CD14-positive monocyte (primary cell): ENCODE measurements around the gene IL16. TPM values are rescaled to one million over a fixed set of nuclear protein-coding genes. Genes with fewer than 3 reads are reported as not detected.

Source experiments
- DNase-seq, 3 donors: peaks; one replicate each; pipeline ENCODE4 v3.0.0-alpha.2; 2011 to 2022
- H2AFZ ChIP-seq: 2 replicates; pipeline ENCODE4 v1.6.0; 2012; ENCODE audit warnings: mild to moderate bottlenecking, low read depth, low read length, inconsistent platforms; ENCODE audit not compliant: insufficient read depth, poor library complexity, severe bottlenecking
- H3K27ac ChIP-seq, 2 donors: 1 replicate in 1 of 2; 2 replicates in 1 of 2; pipeline ENCODE4 v1.5.1; 2012 to 2013; ENCODE audit warnings: low read length in 2 of 2, control low read depth in 1 of 2, inconsistent platforms in 1 of 2, low read depth in 1 of 2, mild to moderate bottlenecking in 1 of 2
- H3K27me3 ChIP-seq, 2 donors: one replicate each; pipeline versions ENCODE4 v1.6.0 to v1.6.1; 2011 to 2013; ENCODE audit warnings: low read length in 2 of 2; ENCODE audit not compliant: control insufficient read depth in 2 of 2, insufficient read depth in 2 of 2
- H3K36me3 ChIP-seq, 2 donors: replicated peaks in 1 of 2; 1 replicate in 1 of 2; 2 replicates in 1 of 2; pipeline versions ENCODE4 v1.5.1 to v1.6.1; 2012 to 2013; ENCODE audit warnings: low read length in 2 of 2, control low read depth in 1 of 2, inconsistent platforms in 1 of 2, mild to moderate bottlenecking in 1 of 2; ENCODE audit not compliant: insufficient read depth in 2 of 2, control insufficient read depth in 1 of 2
- H3K4me1 ChIP-seq, 2 donors: 1 replicate in 1 of 2; 2 replicates in 1 of 2; pipeline versions ENCODE4 v1.5.1 to v1.6.1; 2012 to 2013; ENCODE audit warnings: low read length in 2 of 2, control low read depth in 1 of 2, inconsistent platforms in 1 of 2, mild to moderate bottlenecking in 1 of 2, moderate library complexity in 1 of 2; ENCODE audit not compliant: insufficient read depth in 2 of 2, control insufficient read depth in 1 of 2
- H3K4me2 ChIP-seq: replicated peaks from 2 replicates; pipeline ENCODE3; 2012; ENCODE audit warnings: low read length, moderate library complexity, mild to moderate bottlenecking; ENCODE audit not compliant: poor library complexity, severe bottlenecking; ENCODE audit errors: extremely low read depth
- H3K4me3 ChIP-seq, 3 experiments: fragments of 200-600 bp in 1 of 3; sonication (generic) in 1 of 3; replicated peaks in 1 of 3; 1 replicate in 2 of 3; 2 replicates in 1 of 3; pipeline ENCODE4 v1.5.1; 2011 to 2013; ENCODE audit warnings: low read length in 3 of 3, mild to moderate bottlenecking in 3 of 3, control low read depth in 2 of 3, low read depth in 2 of 3, inconsistent platforms in 1 of 3, moderate library complexity in 1 of 3
- H3K79me2 ChIP-seq: 2 replicates; pipeline ENCODE4 v1.6.0; 2012; ENCODE audit warnings: mild to moderate bottlenecking, control low read depth, inconsistent platforms, low read length, moderate library complexity; ENCODE audit not compliant: insufficient read depth
- H3K9ac ChIP-seq: 2 replicates; pipeline ENCODE4 v1.6.0; 2017; ENCODE audit warnings: low read length, mild to moderate bottlenecking; ENCODE audit not compliant: insufficient read depth, poor library complexity, severe bottlenecking
- H3K9me3 ChIP-seq, 2 donors: replicated peaks in 1 of 2; 1 replicate in 1 of 2; 2 replicates in 1 of 2; pipeline versions ENCODE4 v1.5.1 to v1.6.1; 2012 to 2013; ENCODE audit warnings: low read length in 2 of 2, control low read depth in 1 of 2; ENCODE audit not compliant: control insufficient read depth in 1 of 2, insufficient read depth in 1 of 2
- H4K20me1 ChIP-seq: 2 replicates; pipeline ENCODE4 v1.6.0; 2012; ENCODE audit warnings: mild to moderate bottlenecking, low read length, control low read depth, moderate library complexity; ENCODE audit not compliant: insufficient read depth
- H3K27ac Mint-ChIP-seq, 7 donors: one replicate each; pipeline ENCODE4 v1.8.0; 2020; ENCODE audit warnings: mild to moderate bottlenecking in 7 of 7, mixed read lengths in 7 of 7, moderate library complexity in 6 of 7, inconsistent platforms in 2 of 7
- H3K27me3 Mint-ChIP-seq, 3 donors: one replicate each; pipeline ENCODE4 v1.8.0; 2021 to 2022; ENCODE audit warnings: low read depth in 3 of 3, mild to moderate bottlenecking in 3 of 3, mixed read lengths in 3 of 3, moderate library complexity in 3 of 3, inconsistent platforms in 1 of 3
- H3K36me3 Mint-ChIP-seq, 2 donors: one replicate each; pipeline ENCODE4 v1.8.0; 2020; ENCODE audit warnings: mixed read lengths in 2 of 2, inconsistent platforms in 1 of 2, mild to moderate bottlenecking in 1 of 2
- H3K4me1 Mint-ChIP-seq: one replicate; pipeline ENCODE4 v1.8.0; 2020; ENCODE audit warnings: mild to moderate bottlenecking, mixed read lengths
- H3K4me3 Mint-ChIP-seq, 2 donors: one replicate each; pipeline ENCODE4 v1.8.0; 2020; ENCODE audit warnings: mild to moderate bottlenecking in 2 of 2, mixed read lengths in 2 of 2, moderate library complexity in 1 of 2
- H3K9me3 Mint-ChIP-seq, 7 donors: one replicate each; pipeline ENCODE4 v1.8.0; 2020 to 2022; ENCODE audit warnings: mixed read lengths in 7 of 7, mild to moderate bottlenecking in 6 of 7, moderate library complexity in 6 of 7, inconsistent platforms in 2 of 7
- WGBS: methylation state at CpG from one replicate; pipeline ENCODE4 v1.1.5; 2013; ENCODE audit warnings: missing lambda C conversion rate; ENCODE audit not compliant: insufficient coverage; 5-methylcytosine and 5-hydroxymethylcytosine counted together
- intact Hi-C, 2 donors: fragments of 100-400 bp; cut with micrococcal nuclease; formaldehyde crosslinking; loops; one replicate each; pipeline versions ENCODE4 v1.15.0 to v1.15.1; 2023
- polyA plus RNA-seq, 3 donors: library from polyadenylated mRNA; depleted of rRNA in 1 of 3; unstranded in 2 of 3; stranded (reverse) in 1 of 3; fragments of 300-500 nt in 2 of 3; fragments of >200 nt in 1 of 3; fragmentation: Illumina TruSeq in 2 of 3; gene quantifications; 1 replicate in 2 of 3; 2 replicates in 1 of 3; pipeline ENCODE4 v1.2.3, GENCODE V29; 2012 to 2021
- TF ChIP-seq, protein P1 (sequence below): fragments of 200-600 bp; IDR thresholded peaks from one replicate; pipeline ENCODE4 v1.8.0; 2022; ENCODE audit warnings: antibody characterized with exemption, mild to moderate bottlenecking

IL16 gene
- polyA plus RNA-seq, 3 donors: 64.8 to 95.1 (median 71.5) TPM

DNA sequence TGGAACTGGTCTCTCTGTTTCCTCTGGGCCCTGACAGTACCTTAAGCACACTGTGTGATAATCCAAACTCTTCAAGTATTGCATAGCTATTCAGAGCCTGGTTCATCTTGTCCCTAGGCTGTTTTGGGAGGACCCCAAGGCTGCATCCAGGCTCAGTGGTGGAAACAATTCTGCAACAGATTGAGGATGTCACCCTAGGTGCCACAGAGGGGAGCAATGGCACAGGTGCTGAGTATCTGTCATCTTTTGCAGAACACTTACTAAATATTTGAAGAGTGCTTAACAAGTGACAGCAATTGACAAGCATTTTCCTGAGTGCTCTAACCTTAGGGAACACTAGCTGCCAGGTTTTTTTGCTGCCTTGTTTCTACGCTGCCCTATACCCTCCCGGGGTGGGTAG is 99.5 kb downstream of the IL16 start:
- Histone ChIP-seq H3K27me3 (no peaks in the 10 kb centered on the region), H3K4me1 (peaks cover 81 to 91% of the 10 kb centered on the region in 2 donors), H3K79me2 (peaks cover 58% of the 10 kb centered on the region), H3K4me3 (peak overlapping the region; percentile 67 to 91 (median 78)), H2AFZ (peak overlapping the region; percentile 58), H4K20me1 (peaks cover 33% of the 10 kb centered on the region), H3K4me2 (peak overlapping the region; percentile 91), H3K36me3 (peaks cover 16 to 17% of the 10 kb centered on the region in 2 donors), H3K9me3 (no peaks in the 10 kb centered on the region), H3K27ac (peak overlapping the region; percentile 92 to 97), H3K9ac (peak overlapping the region; percentile 84)
- H3K9me3 Mint-ChIP-seq: no peaks in the 10 kb centered on the region
- H3K36me3 Mint-ChIP-seq: peaks cover 23 to 33% of the 10 kb centered on the region in 2 donors
- intact Hi-C loops: loop anchor here in 1 of 2 donors (5.0 to 10.0 kb wide), 2 partner anchors 36 to 291 kb away; partner anchors contain the start of gene TLNRD1
- H3K4me3 Mint-ChIP-seq: peak overlapping the region; percentile 97 to 99
- H3K27me3 Mint-ChIP-seq: peaks cover 0 to 5% (median 2%) of the 10 kb centered on the region in 3 donors
- whole genome bisulfite sequencing: 0% methylated on average over 1 of the region's 2 CpGs
- peaks cover 93% of the 10 kb centered on the region for H3K4me1 Mint-ChIP-seq
- no peak for DNase-seq
- peak overlapping the region; percentile 98 to 99 (median 99) for H3K27ac Mint-ChIP-seq
- TF ChIP-seq, protein P1, sequence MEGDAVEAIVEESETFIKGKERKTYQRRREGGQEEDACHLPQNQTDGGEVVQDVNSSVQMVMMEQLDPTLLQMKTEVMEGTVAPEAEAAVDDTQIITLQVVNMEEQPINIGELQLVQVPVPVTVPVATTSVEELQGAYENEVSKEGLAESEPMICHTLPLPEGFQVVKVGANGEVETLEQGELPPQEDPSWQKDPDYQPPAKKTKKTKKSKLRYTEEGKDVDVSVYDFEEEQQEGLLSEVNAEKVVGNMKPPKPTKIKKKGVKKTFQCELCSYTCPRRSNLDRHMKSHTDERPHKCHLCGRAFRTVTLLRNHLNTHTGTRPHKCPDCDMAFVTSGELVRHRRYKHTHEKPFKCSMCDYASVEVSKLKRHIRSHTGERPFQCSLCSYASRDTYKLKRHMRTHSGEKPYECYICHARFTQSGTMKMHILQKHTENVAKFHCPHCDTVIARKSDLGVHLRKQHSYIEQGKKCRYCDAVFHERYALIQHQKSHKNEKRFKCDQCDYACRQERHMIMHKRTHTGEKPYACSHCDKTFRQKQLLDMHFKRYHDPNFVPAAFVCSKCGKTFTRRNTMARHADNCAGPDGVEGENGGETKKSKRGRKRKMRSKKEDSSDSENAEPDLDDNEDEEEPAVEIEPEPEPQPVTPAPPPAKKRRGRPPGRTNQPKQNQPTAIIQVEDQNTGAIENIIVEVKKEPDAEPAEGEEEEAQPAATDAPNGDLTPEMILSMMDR: no peak

DNA sequence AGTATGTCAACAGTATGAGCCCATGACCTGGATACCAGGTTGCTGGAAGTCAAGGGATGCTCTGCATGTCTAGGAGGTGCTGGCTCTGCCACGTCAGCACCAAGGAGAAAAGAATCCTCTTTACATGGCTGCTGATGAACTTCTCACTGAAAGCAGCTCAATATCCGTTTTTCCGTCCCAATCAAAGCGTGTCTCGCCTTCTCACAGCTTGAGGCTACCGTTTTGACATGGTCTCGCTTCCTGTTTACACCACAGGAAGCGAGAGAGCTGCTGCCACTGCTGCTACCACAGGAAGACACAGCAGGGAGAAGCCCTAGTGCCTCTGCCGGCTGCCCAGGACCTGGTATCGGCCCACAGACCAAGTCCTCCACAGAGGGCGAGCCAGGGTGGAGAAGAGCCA is 100.0 kb downstream of the IL16 start:
- Mint-ChIP-seq H3K36me3 (peaks cover 27 to 38% of the 10 kb centered on the region in 2 donors), H3K27ac (peak overlapping the region; percentile 98 to 99 (median 99)), H3K4me3 (peak overlapping the region; percentile 97 to 99), H3K27me3 (peaks cover 0 to 5% (median 2%) of the 10 kb centered on the region in 3 donors), H3K4me1 (peaks cover 96% of the 10 kb centered on the region), H3K9me3 (no peaks in the 10 kb centered on the region)
- Histone ChIP-seq H3K4me1 (peaks cover 86 to 96% of the 10 kb centered on the region in 2 donors), H3K9me3 (no peaks in the 10 kb centered on the region), H4K20me1 (peaks cover 38% of the 10 kb centered on the region), H3K4me3 (peak overlapping the region; percentile 67 to 91 (median 78)), H3K79me2 (peaks cover 63% of the 10 kb centered on the region), H3K9ac (peak overlapping the region; percentile 84), H2AFZ (peak overlapping the region; percentile 58), H3K27ac (peak overlapping the region; percentile 92 to 97), H3K27me3 (no peaks in the 10 kb centered on the region), H3K36me3 (peaks cover 21 to 22% of the 10 kb centered on the region in 2 donors), H3K4me2 (peak overlapping the region; percentile 91)
- TF ChIP-seq, protein P1: no peak
- DNase-seq: peak; percentile 87 to 91 (median 89)
- WGBS: 0% methylated on average over 9 of the region's 11 CpGs
- intact Hi-C loops: loop anchor here in 1 of 2 donors (5.0 to 10.0 kb wide), 2 partner anchors 36 to 292 kb away; partner anchors contain the start of gene TLNRD1
